IMR-90 (cell line): Measurements from ENCODE around the gene GPR142. TPM values are rescaled to one million over a fixed set of nuclear protein-coding genes. Genes with fewer than 3 reads are reported as not detected.

Experiments used
- ATAC-seq: fragments of 200-7000 bp; cut with Tn5 transposase; 2 replicates; pipeline ENCODE4 v1.9.1; 2020; ENCODE audit warnings: low read depth, mild to moderate bottlenecking, moderate library complexity
- BruUV-seq: library from RNA; stranded (reverse); fragments of 400-500 nt; replicated peaks from 2 replicates; lab custom pipeline; 2021; lab: Mats Ljungman, UMichigan
- CTCF ChIA-PET: fragments of 300-600 bp; formaldehyde crosslinking; extraction: SDS; loops from one replicate; lab custom pipeline; 2021; ENCODE audit warnings: antibody characterized with exemption; lab: Yijun Ruan, JAX
- POLR2A ChIA-PET: fragments of 300-600 bp; sonication (Branson Sonifier 250); formaldehyde crosslinking; loops from one replicate; lab custom pipeline; 2022; ENCODE audit warnings: antibody characterized with exemption; ENCODE audit not compliant: unreplicated experiment; lab: Charles Lee
- DNase-seq: peaks from one replicate; pipeline ENCODE4 v3.0.0; 2013
- H2AFZ ChIP-seq: replicated peaks from 2 replicates; pipeline ENCODE3; 2013; ENCODE audit warnings: low read length, mild to moderate bottlenecking; ENCODE audit not compliant: poor library complexity
- H2AK5ac ChIP-seq: 2 replicates; pipeline ENCODE4 v1.6.1; 2013; ENCODE audit warnings: low read depth, low read length, inconsistent platforms
- H2AK9ac ChIP-seq: replicated peaks from 2 replicates; pipeline ENCODE3; 2013; ENCODE audit warnings: mild to moderate bottlenecking, low read depth, low read length, moderate library complexity; ENCODE audit not compliant: poor library complexity
- H2BK120ac ChIP-seq: 2 replicates; pipeline ENCODE4 v1.6.1; 2013; ENCODE audit warnings: low read depth, low read length, inconsistent platforms
- H2BK15ac ChIP-seq: 3 replicates; pipeline ENCODE4 v1.6.1; 2013; ENCODE audit warnings: low read depth, low read length, inconsistent platforms
- H2BK20ac ChIP-seq: 2 replicates; pipeline ENCODE4 v1.6.1; 2013; ENCODE audit warnings: low read depth, mild to moderate bottlenecking, inconsistent platforms, low read length, moderate library complexity
- H2BK5ac ChIP-seq: 2 replicates; pipeline ENCODE4 v1.6.1; 2013; ENCODE audit warnings: mild to moderate bottlenecking, low read depth, low read length, inconsistent platforms; ENCODE audit not compliant: poor library complexity, severe bottlenecking
- H3K14ac ChIP-seq: replicated peaks from 2 replicates; pipeline ENCODE4 v1.6.1; 2013; ENCODE audit warnings: low read depth, low read length, inconsistent platforms
- H3K18ac ChIP-seq: 2 replicates; pipeline ENCODE4 v1.6.1; 2013; ENCODE audit warnings: low read depth, low read length, control low read depth
- H3K23ac ChIP-seq: 2 replicates; pipeline ENCODE4 v1.6.1; 2013; ENCODE audit warnings: low read depth, low read length, inconsistent platforms
- H3K27ac ChIP-seq: 2 replicates; pipeline ENCODE4 v1.5.1; 2013; ENCODE audit warnings: mild to moderate bottlenecking, control low read depth, low read length; ENCODE audit not compliant: insufficient read depth
- H3K27me3 ChIP-seq: 2 replicates; pipeline ENCODE4 v1.6.1; 2013; ENCODE audit warnings: low read length; ENCODE audit not compliant: control insufficient read depth, insufficient read depth
- H3K36me3 ChIP-seq: 2 replicates; pipeline ENCODE4 v1.6.1; 2013; ENCODE audit warnings: low read length, mixed read lengths; ENCODE audit not compliant: control insufficient read depth, insufficient read depth
- H3K4ac ChIP-seq: 2 replicates; pipeline ENCODE4 v1.6.1; 2013; ENCODE audit warnings: low read depth, low read length, inconsistent platforms
- H3K4me1 ChIP-seq: 2 replicates; pipeline ENCODE4 v1.6.1; 2013; ENCODE audit warnings: low read length, mixed read lengths; ENCODE audit not compliant: control insufficient read depth, insufficient read depth
- H3K4me2 ChIP-seq: 2 replicates; pipeline ENCODE4 v1.6.1; 2013; ENCODE audit warnings: low read depth, mild to moderate bottlenecking, control low read depth, low read length, moderate library complexity
- H3K4me3 ChIP-seq: 2 replicates; pipeline ENCODE4 v1.5.1; 2013; ENCODE audit warnings: low read depth, mild to moderate bottlenecking, control low read depth, low read length, moderate library complexity; ENCODE audit not compliant: insufficient read depth
- H3K56ac ChIP-seq: 2 replicates; pipeline ENCODE4 v1.6.1; 2013; ENCODE audit warnings: low read length, inconsistent platforms; ENCODE audit not compliant: insufficient read depth; ENCODE audit errors: extremely low read depth
- H3K79me1 ChIP-seq, 2 experiments: 2 replicates each; pipeline ENCODE4 v1.6.1; 2013; ENCODE audit warnings: low read length in 2 of 2, inconsistent platforms in 1 of 2, low read depth in 1 of 2
- H3K9ac ChIP-seq: 2 replicates; pipeline ENCODE4 v1.6.1; 2013; ENCODE audit warnings: low read depth, low read length, control low read depth
- H3K9me1 ChIP-seq: 2 replicates; pipeline ENCODE4 v1.6.1; 2013; ENCODE audit warnings: low read length, inconsistent platforms; ENCODE audit not compliant: insufficient read depth
- H3K9me3 ChIP-seq: 2 replicates; pipeline ENCODE4 v1.6.1; 2013; ENCODE audit warnings: low read length; ENCODE audit not compliant: control insufficient read depth, insufficient read depth
- H4K20me1 ChIP-seq: 2 replicates; pipeline ENCODE4 v1.6.1; 2013; ENCODE audit warnings: low read length, inconsistent platforms; ENCODE audit not compliant: insufficient read depth
- H4K5ac ChIP-seq: 2 replicates; pipeline ENCODE4 v1.6.1; 2013; ENCODE audit warnings: mild to moderate bottlenecking, low read depth, low read length, control low read depth
- H4K8ac ChIP-seq, 2 experiments: 2 replicates each; pipeline ENCODE4 v1.6.1; 2013; ENCODE audit warnings: low read depth in 2 of 2, low read length in 2 of 2, control low read depth in 1 of 2, inconsistent platforms in 1 of 2
- H4K91ac ChIP-seq: 2 replicates; pipeline ENCODE4 v1.6.1; 2013; ENCODE audit warnings: low read depth, low read length, inconsistent platforms; ENCODE audit not compliant: insufficient read depth
- CHD1 ChIP-seq: IDR thresholded peaks from 2 replicates; pipeline ENCODE4 v1.6.1; 2012; ENCODE audit warnings: low read depth, low read length, improper control_type of control experiment
- FOS ChIP-seq: fragments of 150-350 bp; IDR thresholded peaks from 2 replicates; pipeline ENCODE4 v1.6.1; 2016; ENCODE audit warnings: low read depth, low read length
- MAFK ChIP-seq: IDR thresholded peaks from 2 replicates; pipeline ENCODE4 v1.6.1; 2012; ENCODE audit warnings: low read depth, low read length, improper control_type of control experiment
- MAZ ChIP-seq: IDR thresholded peaks from 2 replicates; pipeline ENCODE4 v1.6.1; 2012; ENCODE audit warnings: low read depth, mild to moderate bottlenecking, low read length, improper control_type of control experiment, moderate library complexity, borderline replicate concordance
- NFE2L2 ChIP-seq: fragments of 150-350 bp; IDR thresholded peaks from 2 replicates; pipeline ENCODE4 v1.6.1; 2016; ENCODE audit warnings: low read depth, mild to moderate bottlenecking, low read length
- RAD21 ChIP-seq: IDR thresholded peaks from 2 replicates; pipeline ENCODE4 v1.6.1; 2012; ENCODE audit warnings: low read length, improper control_type of control experiment
- SMC3 ChIP-seq: fragments of 150-350 bp; IDR thresholded peaks from 2 replicates; pipeline ENCODE4 v1.6.1; 2016; ENCODE audit warnings: low read depth, mild to moderate bottlenecking, antibody characterized with exemption, low read length, moderate library complexity
- WGBS, 2 experiments: methylation state at CpG; one replicate each; pipeline versions ENCODE4 v1.1.5 to v1.1.7; 2013; ENCODE audit warnings: missing lambda C conversion rate in 2 of 2; ENCODE audit not compliant: insufficient read length in 1 of 2; ENCODE audit errors: extremely low coverage in 2 of 2; 5-methylcytosine and 5-hydroxymethylcytosine counted together
- dilution Hi-C: fragments of 300-500 bp; cut with HindIII; formaldehyde crosslinking; loops from one replicate; pipeline ENCODE4 v1.14.3; 2018; ENCODE audit warnings: low sequenced_read_pairs; ENCODE audit not compliant: unreplicated experiment
- in situ Hi-C: fragments of 300-500 bp; cut with MboI; formaldehyde crosslinking; loops from 3 replicates; pipeline ENCODE4 v1.14.3; 2019; ENCODE audit warnings: low sequenced_read_pairs, inconsistent platforms, mixed read lengths
- intact Hi-C: fragments of 100-400 bp; cut with micrococcal nuclease; formaldehyde crosslinking; loops from 2 replicates; pipeline ENCODE4 v1.10.0; 2022
- polyA plus RNA-seq, 3 experiments: library from polyadenylated mRNA; depleted of rRNA; stranded (reverse); fragments of >200 nt; gene quantifications; 2 replicates each; pipeline ENCODE4 v1.2.3, GENCODE V29; 2012; ENCODE audit warnings: low replicate concordance in 1 of 3
- total RNA-seq: library from RNA; depleted of rRNA; stranded (reverse); fragments of >200 nt; gene quantifications from 2 replicates; pipeline ENCODE4 v1.2.3, GENCODE V29; 2012
- TF ChIP-seq, protein P1 (sequence below): fragments of 150-350 bp; IDR thresholded peaks from 2 replicates; pipeline ENCODE4 v1.6.1; 2016; ENCODE audit warnings: low read depth, mild to moderate bottlenecking, low read length, moderate library complexity, borderline replicate concordance
- TF ChIP-seq, protein P2 (sequence below): fragments of 150-350 bp; IDR thresholded peaks from 2 replicates; pipeline ENCODE4 v1.6.1; 2017; ENCODE audit warnings: mild to moderate bottlenecking, antibody characterized with exemption, low read length, low read depth

The GPR142 gene
- total and polyA plus RNA-seq, 2 of the 4 experiments (the other 2 are of a cell fraction): not detected

DNA sequence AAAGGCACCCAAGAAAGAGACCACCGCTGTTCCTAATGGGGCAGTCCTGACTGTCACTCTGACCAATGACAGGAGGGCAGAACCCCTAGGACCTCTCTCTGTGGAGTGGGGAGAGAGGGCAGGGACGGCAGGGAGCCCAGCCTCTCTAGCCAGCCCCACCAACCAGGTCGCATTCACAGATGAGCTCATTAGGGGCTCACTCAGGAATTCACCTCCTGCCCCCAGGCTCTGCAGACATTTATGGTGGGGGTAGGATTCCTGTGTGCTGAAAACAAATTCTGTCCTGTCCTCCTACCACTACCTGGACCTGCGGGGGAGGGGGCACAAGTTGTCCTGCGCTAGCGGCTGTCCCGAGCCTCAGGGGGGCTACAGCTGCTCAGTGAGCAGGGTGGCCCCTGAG is 36.9 kb downstream of the GPR142 start:
- dilution Hi-C loops: no loop called here
- Histone ChIP-seq H3K79me1 (no peaks in the 10 kb centered on the region), H4K91ac (no peak overlapping the region), H3K23ac (no peak overlapping the region), H2BK15ac (no peak overlapping the region), H3K27ac (no peak overlapping the region), H3K18ac (no peak overlapping the region), H3K56ac (no peak overlapping the region), H3K36me3 (no peaks in the 10 kb centered on the region), H4K20me1 (no peaks in the 10 kb centered on the region), H4K8ac (no peak overlapping the region), H2AK5ac (no peak overlapping the region), H3K4me1 (no peaks in the 10 kb centered on the region), H3K9me3 (peaks cover 15% of the 10 kb centered on the region), H3K9me1 (no peaks in the 10 kb centered on the region), H2AK9ac (no peak overlapping the region), H2BK120ac (no peak overlapping the region), H3K9ac (no peak overlapping the region), H3K4me2 (no peak overlapping the region), H3K4me3 (no peak overlapping the region), H3K4ac (no peak overlapping the region), H3K14ac (no peak overlapping the region), H3K27me3 (no peaks in the 10 kb centered on the region), H4K5ac (no peak overlapping the region), H2BK20ac (no peak overlapping the region), H2AFZ (no peak overlapping the region), H2BK5ac (no peak overlapping the region)
- in situ Hi-C loops: no loop called here
- ChIA-PET POLR2A (no interaction called here), CTCF (no interaction called here)
- TF ChIP-seq NFE2L2: no peak
- TF ChIP-seq, protein P1, sequence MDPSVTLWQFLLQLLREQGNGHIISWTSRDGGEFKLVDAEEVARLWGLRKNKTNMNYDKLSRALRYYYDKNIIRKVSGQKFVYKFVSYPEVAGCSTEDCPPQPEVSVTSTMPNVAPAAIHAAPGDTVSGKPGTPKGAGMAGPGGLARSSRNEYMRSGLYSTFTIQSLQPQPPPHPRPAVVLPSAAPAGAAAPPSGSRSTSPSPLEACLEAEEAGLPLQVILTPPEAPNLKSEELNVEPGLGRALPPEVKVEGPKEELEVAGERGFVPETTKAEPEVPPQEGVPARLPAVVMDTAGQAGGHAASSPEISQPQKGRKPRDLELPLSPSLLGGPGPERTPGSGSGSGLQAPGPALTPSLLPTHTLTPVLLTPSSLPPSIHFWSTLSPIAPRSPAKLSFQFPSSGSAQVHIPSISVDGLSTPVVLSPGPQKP: no peak
- no peak for TF ChIP-seq MAFK
- no peak for TF ChIP-seq SMC3
- TF ChIP-seq, protein P2, sequence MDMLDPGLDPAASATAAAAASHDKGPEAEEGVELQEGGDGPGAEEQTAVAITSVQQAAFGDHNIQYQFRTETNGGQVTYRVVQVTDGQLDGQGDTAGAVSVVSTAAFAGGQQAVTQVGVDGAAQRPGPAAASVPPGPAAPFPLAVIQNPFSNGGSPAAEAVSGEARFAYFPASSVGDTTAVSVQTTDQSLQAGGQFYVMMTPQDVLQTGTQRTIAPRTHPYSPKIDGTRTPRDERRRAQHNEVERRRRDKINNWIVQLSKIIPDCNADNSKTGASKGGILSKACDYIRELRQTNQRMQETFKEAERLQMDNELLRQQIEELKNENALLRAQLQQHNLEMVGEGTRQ: no peak
- no peak for TF ChIP-seq CHD1
- TF ChIP-seq RAD21: no peak
- no peak for TF ChIP-seq FOS
- no peak for TF ChIP-seq MAZ
- DNase-seq (no peak), ATAC-seq (no peak)
- BruUV-seq: no TSS peak
- intact Hi-C loops: no loop called here
- WGBS, 2 experiments: no CpG with 5 or more reads among the region's 7 CpGs
